ENCODE data around the gene CCDC179. TPM values are rescaled to one million over a fixed set of nuclear protein-coding genes. Genes with fewer than 3 reads are reported as not detected.

Gene CCDC179
- polyA plus RNA-seq, 1 donor = not detected

DNA sequence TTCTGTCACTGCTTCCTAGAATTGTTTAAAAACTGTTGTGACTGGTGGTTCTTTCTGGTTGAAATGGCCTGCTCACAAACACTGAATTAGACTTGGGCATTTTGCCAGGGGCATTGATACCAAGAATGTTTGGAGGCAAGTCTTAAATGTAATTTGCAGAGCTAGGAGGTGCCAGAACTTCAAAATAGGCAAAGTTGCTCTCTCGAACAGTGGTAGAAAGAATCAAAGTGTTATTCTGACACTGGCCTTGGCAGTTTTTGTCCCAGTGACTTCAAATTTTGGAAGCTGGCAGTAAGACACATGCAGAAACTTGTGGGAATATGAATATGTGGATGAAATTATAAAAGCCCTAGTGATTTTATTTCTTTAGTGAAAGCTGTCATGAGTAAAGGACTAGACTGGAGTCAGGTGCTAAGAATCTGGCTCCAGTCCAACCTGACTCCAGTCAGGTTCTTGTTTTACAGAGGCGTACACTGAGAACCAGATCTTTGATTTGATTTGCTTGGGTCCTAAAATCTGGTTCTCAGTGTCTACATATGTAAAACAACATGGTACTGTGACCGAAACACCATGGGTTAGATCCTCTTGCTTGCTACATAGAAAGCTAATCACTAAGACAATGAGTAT lies 51.6 kb downstream of the CCDC179 start:
- DNase-seq (ENCODE audit: low read depth) = no peak

DNA sequence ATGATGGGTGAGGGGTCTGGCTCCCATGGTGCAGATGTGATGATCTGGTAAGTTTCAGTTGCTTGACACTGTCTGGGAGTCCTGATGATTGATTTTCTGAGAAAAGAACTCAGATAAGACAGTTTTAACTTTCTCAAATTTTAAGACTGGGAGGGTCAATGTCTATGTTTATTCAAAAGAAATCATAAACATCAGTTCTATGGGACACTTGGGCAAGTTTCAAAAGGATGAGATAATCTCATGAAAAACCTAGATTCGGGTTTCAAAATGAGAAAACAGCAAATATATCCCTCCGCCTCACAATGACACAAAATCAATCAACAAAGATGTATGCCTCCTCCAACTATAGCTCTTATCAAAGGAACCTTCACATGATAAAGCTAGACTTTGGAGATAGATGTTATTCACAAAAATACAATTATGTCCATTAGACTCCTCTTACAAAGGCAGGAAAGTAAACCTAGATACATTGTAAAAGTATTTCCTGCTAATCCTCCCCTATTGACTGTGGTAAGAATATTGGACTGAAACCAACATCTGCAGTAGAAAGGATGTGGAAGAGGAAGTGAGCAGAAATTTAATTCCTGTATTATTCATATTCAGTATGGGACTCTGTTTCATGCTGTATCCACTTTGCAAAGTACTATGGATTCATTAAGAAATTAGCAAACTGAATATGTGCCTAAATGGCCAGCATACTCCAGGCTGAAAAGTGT lies 52.3 kb downstream of the CCDC179 start:
- DNase-seq (ENCODE audit: low read depth) = no peak

DNA sequence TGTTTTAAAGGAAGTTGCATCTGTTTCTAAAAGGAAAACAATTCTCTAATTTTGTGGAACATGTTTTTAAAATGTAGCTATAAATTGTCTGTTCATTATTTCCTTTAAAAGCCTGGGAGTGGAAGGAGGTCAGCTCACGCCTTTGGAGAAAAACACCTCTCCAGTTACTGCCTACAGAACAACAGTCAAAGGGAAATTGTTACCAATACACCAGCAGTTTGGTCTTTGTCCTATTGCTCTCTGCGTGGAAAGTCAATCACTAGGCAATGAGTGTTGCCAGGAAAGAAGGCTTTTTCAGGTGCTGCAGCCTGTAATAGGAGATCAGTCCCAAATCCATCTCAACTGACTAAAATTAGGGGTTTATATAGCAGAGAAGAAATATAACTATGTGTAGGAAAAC lies 52.9 kb downstream of the CCDC179 start:
- no peak for DNase-seq (ENCODE audit: low read depth)

DNA sequence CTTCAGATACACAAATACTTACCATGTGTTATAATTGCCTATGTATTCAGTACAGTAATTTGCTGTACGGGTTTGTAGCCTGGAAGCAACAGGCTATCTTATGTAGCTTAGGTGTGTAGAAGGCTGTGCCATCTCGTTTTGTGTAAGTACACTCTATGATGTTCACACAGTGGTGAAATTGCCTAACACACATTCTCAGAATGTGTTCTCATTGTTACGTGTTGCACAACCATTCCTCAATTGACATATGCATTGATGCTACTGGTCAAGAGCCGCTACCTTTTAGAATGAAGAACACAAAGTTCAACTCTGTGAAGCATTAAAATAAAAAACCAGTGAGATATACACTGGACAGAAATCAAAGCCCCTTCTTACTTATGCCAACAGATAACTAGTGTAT lies 57.4 kb downstream of the CCDC179 start:
- no peak for DNase-seq (ENCODE audit: low read depth)

DNA sequence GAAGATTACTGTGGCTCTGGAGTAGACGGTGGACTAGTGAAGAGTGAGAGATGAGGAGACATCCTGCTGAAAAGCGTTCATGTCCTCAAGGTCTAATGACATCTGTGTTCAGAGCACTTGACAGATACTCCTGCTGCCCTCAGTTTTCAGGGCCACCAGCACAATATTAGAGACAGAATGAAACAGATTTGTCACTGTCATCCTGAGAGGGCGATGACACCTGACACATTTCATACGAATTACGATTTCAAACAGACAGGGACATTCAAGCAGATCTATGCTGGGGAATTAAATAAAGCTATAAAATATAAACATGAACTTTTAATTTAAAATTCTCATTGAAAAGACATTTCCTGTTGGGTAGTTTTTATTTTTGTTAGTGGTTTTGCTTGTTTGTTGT lies 59.8 kb downstream of the CCDC179 start:
- DNase-seq (ENCODE audit: low read depth) = no peak

DNA sequence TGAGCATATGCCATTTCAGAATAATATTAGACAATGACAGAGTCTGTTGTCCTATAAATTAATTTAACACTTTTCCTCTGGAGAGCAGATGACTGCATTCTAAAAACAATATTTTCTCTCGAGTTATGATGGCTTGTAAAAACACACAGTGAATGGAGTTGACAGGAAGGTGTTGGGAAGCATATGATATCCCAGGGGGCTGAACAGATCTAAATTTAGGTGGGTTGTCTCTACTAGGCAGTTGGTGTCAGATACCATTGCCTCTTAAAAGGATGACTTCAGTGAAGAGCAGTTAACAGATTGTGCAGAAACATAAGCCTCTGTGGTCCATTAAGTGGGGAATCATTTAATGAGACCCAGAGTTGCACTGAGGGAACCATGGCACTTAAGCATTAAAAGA lies 61.4 kb downstream of the CCDC179 start:
- DNase-seq (ENCODE audit: low read depth) = no peak

DNA sequence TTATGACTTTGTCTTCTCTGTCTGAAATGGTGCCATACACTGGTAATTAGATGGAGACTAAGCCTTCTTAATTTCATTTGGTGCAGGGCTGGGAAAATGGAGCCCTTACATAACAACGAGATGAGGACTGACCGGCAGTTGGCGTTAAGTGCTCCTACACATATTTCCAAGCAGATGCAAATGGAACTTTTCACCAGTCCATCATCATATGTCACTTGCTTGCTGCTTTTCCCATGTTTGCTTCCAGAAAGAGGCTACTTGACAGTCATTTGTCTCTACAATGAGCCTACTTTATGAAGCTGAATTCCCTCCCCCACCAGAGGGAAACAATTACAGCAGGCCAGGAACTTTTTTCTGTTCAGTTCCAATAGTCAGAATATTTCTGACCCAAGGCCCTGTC lies 63.2 kb downstream of the CCDC179 start:
- DNase-seq (ENCODE audit: low read depth) = no peak

Other genes with a start within 250 kb of the CCDC179 start
- gene FANCF, start 234.7 kb downstream of the CCDC179 start, polyA plus RNA-seq (ENCODE audit: insufficient read length) = 4.2 TPM
- 10.9 TPM for gene GAS2, start 193.9 kb downstream of the CCDC179 start, polyA plus RNA-seq (ENCODE audit: insufficient read length)
- 8.0 TPM for gene SVIP, start 30.7 kb downstream of the CCDC179 start, polyA plus RNA-seq (ENCODE audit: insufficient read length)

Data from forelimb muscle (tissue), 1 donor.